ENCODE results near the gene LYSMD4.

Gene LYSMD4

DNA sequence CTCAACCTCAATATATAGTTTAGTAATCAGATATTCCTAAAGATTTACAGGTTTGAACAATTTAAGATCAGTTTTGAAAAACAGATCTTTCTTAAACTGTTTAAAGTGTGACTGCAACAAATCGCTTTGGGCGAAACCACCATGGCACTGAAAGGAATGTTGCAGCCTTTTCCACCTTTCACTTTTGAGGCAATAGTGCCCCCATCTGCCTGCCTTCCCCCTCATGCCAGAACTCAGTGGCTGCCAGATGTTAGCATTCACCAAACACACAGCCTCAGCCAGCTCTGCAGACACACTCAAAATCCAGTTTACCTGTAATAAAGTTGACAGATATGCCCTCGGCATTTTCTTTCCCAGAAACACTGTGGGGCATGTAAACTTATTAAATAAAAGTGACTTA is 3.3 kb downstream of the LYSMD4 start:
- DNase-seq = no peak

DNA sequence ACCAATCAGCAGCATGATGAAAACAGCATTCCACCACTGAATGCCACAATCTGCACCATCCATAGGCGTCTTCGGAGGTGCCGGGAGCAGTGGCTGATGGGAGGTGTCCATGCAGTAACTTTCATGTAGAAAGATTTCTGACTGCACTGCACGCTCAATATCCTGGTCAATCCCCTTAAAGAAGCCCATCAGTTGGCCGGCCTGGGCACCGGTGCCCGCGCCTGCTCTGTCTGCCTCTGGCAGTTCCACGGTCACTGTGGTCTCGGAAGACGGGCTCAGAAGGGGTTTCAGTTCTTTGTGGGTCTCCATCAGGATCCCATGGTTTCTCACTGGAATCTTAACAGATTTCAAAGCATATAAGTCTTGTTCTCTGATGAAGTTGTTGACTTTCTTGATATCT is 3.9 kb downstream of the LYSMD4 start:
- DNase-seq = no peak

DNA sequence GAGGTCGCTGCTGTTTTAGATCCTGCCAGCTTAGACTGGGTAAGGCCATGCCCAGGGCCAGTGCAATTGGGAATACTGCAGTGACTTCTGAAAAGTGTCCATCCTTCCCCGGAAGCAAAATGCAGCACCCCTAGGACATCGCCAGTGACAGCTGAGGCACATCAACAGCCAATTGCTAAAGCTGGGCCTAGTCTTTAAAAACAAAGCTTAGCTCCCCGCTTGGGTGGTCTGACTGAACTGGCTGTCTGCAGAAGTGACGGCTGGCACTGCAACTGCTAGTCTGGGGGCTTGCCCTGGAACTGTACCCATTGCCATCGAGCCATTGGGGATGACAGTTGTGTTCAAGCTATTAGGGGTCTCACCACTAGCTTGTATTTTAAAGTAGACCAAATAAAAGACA is 4.3 kb downstream of the LYSMD4 start:
- DNase-seq = no peak

- DNase-seq = no peak
Measured at GRCh38 chr15:99727733-99728132, 5.5 kb downstream of the LYSMD4 start.

DNA sequence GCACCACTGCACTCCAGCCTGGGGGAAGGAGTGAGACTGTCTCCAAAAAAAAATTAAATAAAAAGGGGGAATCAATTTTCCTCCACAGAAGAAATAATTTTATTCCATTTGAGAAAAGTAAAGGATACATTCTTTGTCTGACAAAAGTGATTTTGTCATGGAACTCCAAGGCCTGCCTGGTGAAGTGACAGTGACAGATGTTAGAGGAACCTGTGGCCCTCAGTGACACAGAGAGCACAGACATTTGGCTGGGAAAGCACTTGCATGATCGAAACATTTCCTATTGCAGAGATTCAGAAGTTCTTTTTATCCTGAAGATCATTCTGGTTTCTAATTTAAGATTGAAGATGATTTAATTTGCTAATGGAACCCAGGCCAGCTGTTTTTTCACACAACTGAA is 5.9 kb downstream of the LYSMD4 start:
- DNase-seq = no peak

DNA sequence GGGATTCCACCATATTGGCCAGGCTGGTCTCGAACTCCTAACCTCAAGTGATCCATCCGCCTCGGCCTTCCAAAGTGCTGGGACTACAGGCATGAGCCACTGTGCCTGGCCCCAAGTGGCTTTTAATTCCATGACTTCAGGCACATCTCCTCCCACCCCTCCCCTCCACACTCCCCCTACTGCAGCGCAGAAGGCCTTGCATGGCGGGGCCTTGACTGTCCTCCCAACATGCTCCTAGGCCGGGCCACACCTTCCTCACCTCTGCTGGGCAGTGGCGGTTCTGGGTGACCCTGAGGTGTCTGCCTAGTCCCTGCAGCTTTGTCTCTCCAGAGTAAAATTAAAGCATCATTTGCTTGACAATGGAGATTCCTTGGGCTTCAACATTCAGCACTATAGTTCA is 6.9 kb downstream of the LYSMD4 start:
- DNase-seq = no peak

GRCh38 chr15:99722406-99722805 is 10.8 kb downstream of the LYSMD4 start:
- no peak for DNase-seq

DNA sequence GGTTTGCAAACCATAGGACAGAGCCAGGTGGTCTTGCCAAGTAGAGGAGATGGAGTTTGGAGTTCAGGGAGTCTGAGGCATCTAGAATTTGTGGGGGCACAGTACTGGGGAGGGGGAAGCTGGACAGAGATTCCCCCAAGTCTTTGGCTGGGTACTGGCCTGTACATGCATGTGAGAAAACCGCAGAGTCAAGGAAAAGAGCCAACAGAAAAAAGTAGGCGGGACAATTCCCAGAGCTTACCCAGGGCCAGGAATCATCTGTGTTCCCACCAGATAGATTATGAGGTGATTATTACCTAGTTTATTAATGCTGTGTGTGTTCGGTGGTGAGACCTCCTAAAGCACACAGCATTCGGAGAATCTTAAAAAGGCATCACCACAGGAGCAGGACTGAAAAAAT is 11.3 kb downstream of the LYSMD4 start:
- DNase-seq = no peak

GRCh38 chr15:99721104-99721778 is 12.0 kb downstream of the LYSMD4 start:
- peak in 1 of 2 experiments; percentile 10 for DNase-seq

- DNase-seq = no peak
Measured at GRCh38 chr15:99720533-99720932, 12.7 kb downstream of the LYSMD4 start.

- DNase-seq = no peak
Measured at GRCh38 chr15:99719096-99719541, 14.1 kb downstream of the LYSMD4 start.

- DNase-seq = no peak
Measured at GRCh38 chr15:99718421-99718820, 14.8 kb downstream of the LYSMD4 start.

DNA sequence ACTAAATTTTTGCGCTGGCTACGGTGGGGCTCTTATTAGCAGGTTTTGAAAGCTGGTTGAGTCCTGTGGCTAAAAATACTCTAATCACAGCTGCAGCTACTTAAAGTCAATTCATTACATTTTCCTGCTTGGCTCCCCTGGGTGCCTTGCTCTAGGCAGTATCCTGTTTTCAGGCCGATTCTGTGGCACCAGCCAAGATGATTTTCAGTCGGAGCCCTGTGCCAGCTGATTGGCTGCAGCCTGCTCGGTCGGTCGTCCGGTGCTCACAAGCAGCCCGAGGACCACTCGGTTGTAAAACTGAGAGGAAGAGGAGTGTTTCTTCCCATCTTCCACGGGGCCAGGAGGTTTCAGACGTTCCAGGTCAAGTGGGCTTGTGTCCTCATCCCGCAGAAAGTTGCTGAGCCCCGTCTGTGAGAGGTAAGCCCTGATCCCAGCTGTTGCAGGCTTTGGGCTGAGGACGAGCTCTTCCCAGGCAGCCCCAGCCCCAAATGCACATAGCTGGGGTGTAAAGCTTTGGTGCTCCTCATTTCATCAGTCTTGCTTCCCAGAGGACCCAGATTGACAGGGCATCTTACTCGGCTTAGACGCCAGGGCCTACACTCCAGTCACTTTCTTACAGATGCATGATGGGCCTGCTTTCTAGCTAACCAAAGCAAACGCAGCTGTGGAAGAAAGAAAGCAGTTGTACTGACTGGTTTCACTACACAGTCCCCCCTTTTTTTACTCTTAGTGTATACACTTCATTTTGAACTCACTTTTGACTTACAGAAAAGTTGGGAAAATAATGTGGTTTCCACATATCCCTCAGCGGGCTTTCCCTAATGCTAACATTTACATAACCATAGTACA is 15.9 kb downstream of the LYSMD4 start:
- no peak for DNase-seq

- no peak for DNase-seq
Measured at GRCh38 chr15:99716540-99717095, 16.6 kb downstream of the LYSMD4 start.

DNA sequence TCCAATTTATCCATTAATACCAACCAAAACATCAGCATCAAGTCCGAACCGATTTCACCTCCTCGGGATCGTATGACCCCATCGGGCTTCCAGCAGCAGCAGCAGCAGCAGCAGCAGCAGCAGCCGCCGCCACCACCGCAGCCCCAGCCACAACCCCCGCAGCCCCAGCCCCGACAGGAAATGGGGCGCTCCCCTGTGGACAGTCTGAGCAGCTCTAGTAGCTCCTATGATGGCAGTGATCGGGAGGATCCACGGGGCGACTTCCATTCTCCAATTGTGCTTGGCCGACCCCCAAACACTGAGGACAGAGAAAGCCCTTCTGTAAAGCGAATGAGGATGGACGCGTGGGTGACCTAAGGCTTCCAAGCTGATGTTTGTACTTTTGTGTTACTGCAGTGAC is 20.8 kb downstream of the LYSMD4 start:
- DNase-seq = no peak

GRCh38 chr15:99711625-99712024 is 21.6 kb downstream of the LYSMD4 start:
- DNase-seq = no peak

GRCh38 chr15:99709243-99709986 is 23.8 kb downstream of the LYSMD4 start:
- no peak for DNase-seq

GRCh38 chr15:99708563-99708962 is 24.7 kb downstream of the LYSMD4 start:
- no peak for DNase-seq

GRCh38 chr15:99707473-99708270 is 25.6 kb downstream of the LYSMD4 start:
- DNase-seq = no peak

GRCh38 chr15:99706557-99707303 is 26.5 kb downstream of the LYSMD4 start:
- DNase-seq = no peak

DNA sequence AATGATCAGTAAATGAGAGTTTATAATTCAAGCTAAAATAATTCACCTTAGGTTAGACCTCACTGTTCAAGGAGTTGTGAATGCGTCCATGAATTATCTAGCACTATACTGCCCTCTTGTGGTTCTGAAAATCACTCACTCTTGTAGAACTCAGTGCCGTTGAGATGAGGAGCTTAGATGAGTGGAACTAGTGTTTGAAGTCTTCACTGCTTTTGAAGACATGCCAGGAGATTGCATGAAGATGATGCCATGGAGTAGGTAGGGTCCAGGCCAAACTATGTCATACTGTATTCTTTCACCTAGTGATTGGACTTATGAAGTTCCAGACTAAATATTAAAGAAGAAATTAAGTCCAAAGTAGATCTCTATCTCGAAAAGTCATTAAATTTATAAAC is 28.8 kb downstream of the LYSMD4 start:
- DNase-seq = peak; percentile 59 to 76

All from SHP77 (cell line).